CD4-positive, alpha-beta memory T cell (primary cell): Measurements from ENCODE around the gene RFX3. TPM values are rescaled to one million over a fixed set of nuclear protein-coding genes. Genes with fewer than 3 reads are reported as not detected.

Source experiments
- CTCF ChIA-PET: fragments of 350-600 bp; sonication (Branson Sonifier 250); formaldehyde crosslinking; loops from one replicate; lab custom pipeline; 2021; ENCODE audit warnings: inconsistent platforms; ENCODE audit not compliant: partially characterized antibody; lab: Charles Lee
- POLR2A ChIA-PET: fragments of 350-600 bp; sonication (Branson Sonifier 250); formaldehyde crosslinking; loops from one replicate; lab custom pipeline; 2021; ENCODE audit not compliant: partially characterized antibody; lab: Charles Lee
- DNase-seq, 5 donors: peaks; one replicate each; pipeline versions ENCODE4 v3.0.0 to v3.0.0-alpha.2; 2020 to 2022; ENCODE audit warnings: mixed read lengths in 1 of 5
- H3K27ac ChIP-seq: one replicate; pipeline ENCODE4 v1.7.0; 2013; ENCODE audit warnings: low read depth, low read length
- H3K27me3 ChIP-seq: 2 replicates; pipeline ENCODE4 v1.7.0; 2013; ENCODE audit warnings: mild to moderate bottlenecking, low read length, moderate library complexity; ENCODE audit not compliant: insufficient read depth
- H3K36me3 ChIP-seq: 2 replicates; pipeline ENCODE4 v1.7.0; 2013; ENCODE audit warnings: mild to moderate bottlenecking, low read length, moderate library complexity; ENCODE audit not compliant: insufficient read depth
- H3K4me1 ChIP-seq: 2 replicates; pipeline ENCODE4 v1.7.0; 2013; ENCODE audit warnings: mild to moderate bottlenecking, low read length, moderate library complexity; ENCODE audit not compliant: insufficient read depth
- H3K4me3 ChIP-seq, 2 donors: one replicate each; pipeline ENCODE4 v1.7.0; 2013; ENCODE audit warnings: low read length in 2 of 2, mild to moderate bottlenecking in 1 of 2
- H3K9me3 ChIP-seq, 2 donors: one replicate each; pipeline ENCODE4 v1.7.0; 2013; ENCODE audit warnings: low read length in 2 of 2, control low read depth in 1 of 2; ENCODE audit not compliant: control insufficient read depth in 1 of 2
- H3K27ac Mint-ChIP-seq, 7 donors: one replicate each; pipeline ENCODE4 v1.8.0; 2020 to 2021; ENCODE audit warnings: mixed read lengths in 7 of 7, mild to moderate bottlenecking in 6 of 7, inconsistent platforms in 3 of 7, moderate library complexity in 3 of 7
- H3K27me3 Mint-ChIP-seq, 2 donors: one replicate each; pipeline ENCODE4 v1.8.0; 2020 to 2021; ENCODE audit warnings: mixed read lengths in 2 of 2
- H3K36me3 Mint-ChIP-seq, 2 donors: one replicate each; pipeline ENCODE4 v1.8.0; 2020 to 2021; ENCODE audit warnings: mixed read lengths in 2 of 2, inconsistent platforms in 1 of 2, mild to moderate bottlenecking in 1 of 2
- H3K4me1 Mint-ChIP-seq, 4 donors: one replicate each; pipeline ENCODE4 v1.8.0; 2020 to 2021; ENCODE audit warnings: mixed read lengths in 4 of 4, mild to moderate bottlenecking in 1 of 4
- H3K4me3 Mint-ChIP-seq, 8 donors: one replicate each; pipeline ENCODE4 v1.8.0; 2020 to 2021; ENCODE audit warnings: mixed read lengths in 8 of 8, mild to moderate bottlenecking in 7 of 8, moderate library complexity in 6 of 8, inconsistent platforms in 3 of 8
- H3K9me3 Mint-ChIP-seq, 8 donors: one replicate each; pipeline ENCODE4 v1.8.0; 2020 to 2021; ENCODE audit warnings: mixed read lengths in 8 of 8, mild to moderate bottlenecking in 5 of 8, inconsistent platforms in 3 of 8, moderate library complexity in 1 of 8
- intact Hi-C: fragments of 100-400 bp; cut with micrococcal nuclease; formaldehyde crosslinking; loops from one replicate; pipeline ENCODE4 v1.15.1; 2023
- polyA plus RNA-seq, 2 donors: library from polyadenylated mRNA; unstranded; fragments of 300-500 nt; fragmentation: Illumina TruSeq; gene quantifications; one replicate each; pipeline ENCODE4 v1.2.3, GENCODE V29; 2021
- total RNA-seq, 2 experiments: library from RNA; stranded (reverse); gene quantifications; one replicate each; pipeline ENCODE4 v1.2.3, GENCODE V29; 2021

Gene RFX3
- total and polyA plus RNA-seq, 4 experiments from 2014 or later = 3.0 to 30.8 (median 16.5) TPM

DNA sequence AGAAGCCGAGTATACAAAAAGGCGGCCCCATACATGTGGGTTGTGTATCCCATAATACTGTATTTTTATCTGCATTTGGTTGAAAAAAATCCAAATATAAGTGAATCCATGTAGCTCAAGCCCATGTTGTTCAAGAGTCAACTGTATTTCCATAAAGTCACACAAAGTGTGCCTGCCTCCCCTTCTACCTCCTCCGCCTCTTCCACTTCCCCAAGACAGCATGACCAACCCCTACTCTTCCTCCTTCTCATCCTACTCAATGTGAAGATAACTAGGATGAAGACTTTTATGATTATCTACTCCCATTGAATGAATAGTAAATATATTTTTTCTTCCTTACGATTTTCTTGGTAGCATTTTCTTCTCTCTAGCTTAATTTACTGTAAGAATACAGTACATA is 92.7 kb downstream of the RFX3 start:
- ChIA-PET CTCF (interaction anchor here (1.0 kb wide), 1 partner anchor 8 kb away, joined by 3 read pairs; no protein-coding TSS in a partner anchor), POLR2A (no interaction called here)
- intact Hi-C loops = no loop called here
- Mint-ChIP-seq H3K27me3 (no peaks in the 10 kb centered on the region), H3K27ac (no peak overlapping the region), H3K4me1 (peaks cover 0 to 5% (median under 1%) of the 10 kb centered on the region in 4 donors), H3K9me3 (no peaks in the 10 kb centered on the region), H3K36me3 (peaks cover 7 to 34% of the 10 kb centered on the region in 2 donors), H3K4me3 (no peak overlapping the region)
- no peaks in the 10 kb centered on the region for H3K36me3 ChIP-seq
- no peaks in the 10 kb centered on the region for H3K9me3 ChIP-seq
- no peak for DNase-seq
- H3K27me3 ChIP-seq = no peaks in the 10 kb centered on the region
- no peak overlapping the region for H3K4me3 ChIP-seq
- H3K4me1 ChIP-seq = no peaks in the 10 kb centered on the region
- H3K27ac ChIP-seq = no peak overlapping the region

DNA sequence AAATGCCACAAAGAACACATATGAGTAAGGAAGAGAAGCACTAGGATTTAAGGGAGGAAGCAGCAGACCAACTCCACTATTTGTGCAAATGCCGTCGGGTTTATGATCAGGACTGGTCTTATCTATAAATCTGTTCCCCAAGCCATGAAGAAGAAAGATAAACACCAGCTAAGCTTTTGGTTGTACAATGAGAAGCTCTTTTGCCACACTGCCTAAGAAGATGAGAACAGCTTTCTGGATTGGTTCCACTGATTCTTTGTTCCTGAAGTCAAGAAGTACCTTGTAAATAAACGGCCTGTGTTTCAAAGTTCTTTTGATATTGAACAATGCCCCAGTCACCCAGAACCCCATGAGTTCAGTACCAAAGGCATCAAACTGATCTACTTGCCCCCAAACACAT is 93.9 kb downstream of the RFX3 start:
- H3K9me3 Mint-ChIP-seq = peaks cover 0 to 1% (median under 1%) of the 10 kb centered on the region in 8 donors
- Histone ChIP-seq H3K36me3 (no peaks in the 10 kb centered on the region), H3K9me3 (no peaks in the 10 kb centered on the region), H3K27me3 (no peaks in the 10 kb centered on the region), H3K27ac (no peak overlapping the region), H3K4me3 (no peak overlapping the region), H3K4me1 (no peaks in the 10 kb centered on the region)
- H3K4me3 Mint-ChIP-seq = no peak overlapping the region
- no peak for DNase-seq
- POLR2A ChIA-PET = no interaction called here
- H3K27ac Mint-ChIP-seq = peak overlapping the region in 1 of 7 donors; percentile 54
- peaks cover 0 to 5% (median 0%) of the 10 kb centered on the region in 4 donors for H3K4me1 Mint-ChIP-seq
- peaks cover 8 to 42% of the 10 kb centered on the region in 2 donors for H3K36me3 Mint-ChIP-seq
- intact Hi-C loops = no loop called here
- H3K27me3 Mint-ChIP-seq = no peaks in the 10 kb centered on the region
- CTCF ChIA-PET = interaction anchor here (1.1 to 1.5 kb wide), 2 partner anchors 9 to 191 kb away, joined by 3 read pairs; no protein-coding TSS in a partner anchor

DNA sequence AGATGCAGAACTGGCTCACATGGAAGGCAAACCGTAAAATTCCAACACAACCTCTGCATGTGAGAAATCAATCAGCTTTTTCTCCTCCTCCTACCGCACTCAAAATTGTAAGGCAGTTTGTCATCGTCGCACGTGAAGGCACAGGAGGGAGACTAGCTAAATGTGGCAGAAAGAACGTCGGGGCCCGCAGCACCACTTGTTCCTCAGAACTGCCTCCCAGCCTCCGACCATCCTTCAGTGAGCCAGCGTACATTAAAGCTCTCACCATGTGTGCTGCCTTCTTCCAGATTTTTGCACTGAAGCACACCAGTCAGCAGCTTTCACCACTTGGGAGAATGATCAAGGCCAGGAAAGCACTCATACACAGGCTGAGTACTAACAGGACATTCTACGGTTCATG is 105.9 kb downstream of the RFX3 start:
- intact Hi-C loops = no loop called here
- H3K27me3 ChIP-seq = no peaks in the 10 kb centered on the region
- DNase-seq = peak in 1 of 5 donors; percentile 30
- H3K4me3 ChIP-seq = no peak overlapping the region
- Mint-ChIP-seq H3K4me1 (peaks cover 0 to 7% (median 4%) of the 10 kb centered on the region in 4 donors), H3K36me3 (peaks cover 5 to 19% of the 10 kb centered on the region in 2 donors), H3K27ac (no peak overlapping the region), H3K4me3 (no peak overlapping the region), H3K27me3 (no peaks in the 10 kb centered on the region), H3K9me3 (peaks cover 0 to 2% (median 0%) of the 10 kb centered on the region in 8 donors)
- H3K36me3 ChIP-seq = no peaks in the 10 kb centered on the region
- no peaks in the 10 kb centered on the region for H3K4me1 ChIP-seq
- CTCF ChIA-PET = no interaction called here
- no peaks in the 10 kb centered on the region for H3K9me3 ChIP-seq
- H3K27ac ChIP-seq = no peak overlapping the region
- POLR2A ChIA-PET = no interaction called here

DNA sequence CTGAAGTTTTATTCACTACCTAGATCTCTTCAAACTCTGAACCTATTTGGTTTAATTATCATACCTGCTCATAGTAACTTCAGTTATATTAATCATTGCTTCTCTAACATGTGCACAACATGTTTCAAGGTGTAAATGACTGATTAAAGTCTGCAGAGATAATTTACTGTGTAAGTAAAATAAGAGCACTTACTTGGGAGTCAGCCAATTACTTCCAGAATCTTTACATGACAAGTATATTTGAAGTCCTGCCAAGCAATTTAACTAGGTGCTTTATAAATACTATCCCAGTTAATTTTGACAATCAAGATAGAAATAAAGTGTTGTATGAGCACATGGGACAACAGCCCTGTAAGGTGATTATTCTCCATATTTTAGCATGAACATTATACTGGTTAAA is 109.9 kb downstream of the RFX3 start:
- no peak overlapping the region for H3K4me3 Mint-ChIP-seq
- H3K9me3 ChIP-seq = no peaks in the 10 kb centered on the region
- no peaks in the 10 kb centered on the region for H3K27me3 ChIP-seq
- intact Hi-C loops = no loop called here
- DNase-seq = no peak
- H3K27ac Mint-ChIP-seq = no peak overlapping the region
- no peak overlapping the region for H3K27ac ChIP-seq
- peaks cover 0 to 4% (median 0%) of the 10 kb centered on the region in 4 donors for H3K4me1 Mint-ChIP-seq
- ChIA-PET POLR2A (no interaction called here), CTCF (no interaction called here)
- no peaks in the 10 kb centered on the region for H3K4me1 ChIP-seq
- H3K4me3 ChIP-seq = no peak overlapping the region
- H3K9me3 Mint-ChIP-seq = no peaks in the 10 kb centered on the region
- no peaks in the 10 kb centered on the region for H3K27me3 Mint-ChIP-seq
- H3K36me3 Mint-ChIP-seq = peaks cover 1 to 8% of the 10 kb centered on the region in 2 donors
- no peaks in the 10 kb centered on the region for H3K36me3 ChIP-seq

DNA sequence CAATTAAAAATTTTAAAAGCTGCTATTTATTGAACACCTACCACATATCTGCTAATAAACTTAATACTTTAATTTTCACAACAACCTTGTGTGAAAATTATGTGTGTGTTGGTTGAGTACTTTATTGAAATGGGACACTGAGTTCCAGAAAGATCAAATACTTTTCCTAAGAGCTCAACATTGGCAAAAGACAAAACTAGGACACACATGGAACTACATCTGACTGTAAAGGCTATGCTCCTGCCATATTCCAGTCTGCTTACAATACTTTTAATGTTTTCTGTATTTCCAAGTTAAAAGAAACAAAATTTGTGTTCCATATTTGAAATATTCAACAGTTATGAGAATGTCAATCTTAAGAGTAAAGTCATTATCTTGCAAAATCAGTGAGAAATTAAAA is 111.8 kb downstream of the RFX3 start:
- Mint-ChIP-seq H3K4me3 (no peak overlapping the region), H3K36me3 (peaks cover 0 to 4% of the 10 kb centered on the region in 2 donors), H3K27ac (no peak overlapping the region), H3K27me3 (no peaks in the 10 kb centered on the region), H3K9me3 (no peaks in the 10 kb centered on the region), H3K4me1 (peaks cover 0 to 5% (median 0%) of the 10 kb centered on the region in 4 donors)
- CTCF ChIA-PET = interaction anchor here (1.0 kb wide), 1 partner anchor 27 kb away, joined by 3 read pairs; no protein-coding TSS in a partner anchor
- Histone ChIP-seq H3K4me3 (no peak overlapping the region), H3K4me1 (no peaks in the 10 kb centered on the region), H3K27ac (no peak overlapping the region), H3K9me3 (no peaks in the 10 kb centered on the region), H3K27me3 (no peaks in the 10 kb centered on the region), H3K36me3 (no peaks in the 10 kb centered on the region)
- DNase-seq = no peak
- intact Hi-C loops = no loop called here
- POLR2A ChIA-PET = no interaction called here

DNA sequence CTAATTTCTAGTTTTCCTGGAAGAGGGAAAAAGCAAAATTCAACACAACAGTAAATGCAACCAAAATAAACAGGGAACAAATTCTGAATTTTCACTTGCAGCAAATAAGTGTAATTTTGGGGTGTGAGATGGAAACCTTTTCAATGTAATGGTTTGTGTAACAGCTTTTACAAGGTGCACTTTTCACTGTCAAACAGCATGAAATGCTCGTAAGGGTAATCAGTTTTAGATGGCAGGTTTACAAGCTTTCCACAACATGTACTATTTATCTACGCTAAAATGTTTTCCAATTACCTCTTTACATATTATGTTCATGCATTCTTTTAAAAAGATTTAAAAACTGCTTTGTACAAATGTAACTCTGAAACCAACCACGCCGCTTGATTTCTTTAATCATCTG is 115.3 kb downstream of the RFX3 start:
- ChIA-PET CTCF (no interaction called here), POLR2A (no interaction called here)
- intact Hi-C loops = no loop called here
- H3K36me3 Mint-ChIP-seq = no peaks in the 10 kb centered on the region
- Histone ChIP-seq H3K36me3 (no peaks in the 10 kb centered on the region), H3K27ac (no peak overlapping the region), H3K4me3 (no peak overlapping the region), H3K9me3 (no peaks in the 10 kb centered on the region), H3K27me3 (no peaks in the 10 kb centered on the region), H3K4me1 (no peaks in the 10 kb centered on the region)
- H3K27me3 Mint-ChIP-seq = no peaks in the 10 kb centered on the region
- no peak overlapping the region for H3K27ac Mint-ChIP-seq
- no peak for DNase-seq
- no peaks in the 10 kb centered on the region for H3K9me3 Mint-ChIP-seq
- peaks cover 0 to 9% (median 4%) of the 10 kb centered on the region in 4 donors for H3K4me1 Mint-ChIP-seq
- no peak overlapping the region for H3K4me3 Mint-ChIP-seq

DNA sequence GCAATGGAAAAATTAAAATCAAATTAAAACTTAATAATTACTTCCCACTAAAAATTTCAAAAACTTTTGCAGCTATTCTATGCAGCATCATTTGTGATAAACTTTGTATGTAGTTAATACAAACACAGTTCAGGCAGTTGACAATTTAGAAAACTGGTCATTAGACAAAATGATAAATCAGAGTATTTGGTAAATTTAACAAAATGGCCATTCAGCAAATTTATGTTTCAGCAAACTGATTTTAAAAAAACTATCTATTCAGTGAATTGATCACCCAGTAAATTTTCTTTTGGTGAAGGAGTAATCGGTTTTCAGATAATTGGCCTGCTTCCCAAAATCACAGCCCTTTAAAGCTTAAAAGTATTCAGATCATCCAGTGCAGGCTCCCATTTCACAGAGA is 116.3 kb downstream of the RFX3 start:
- DNase-seq = no peak
- Histone ChIP-seq H3K27me3 (no peaks in the 10 kb centered on the region), H3K4me3 (no peak overlapping the region), H3K4me1 (no peaks in the 10 kb centered on the region), H3K36me3 (no peaks in the 10 kb centered on the region), H3K9me3 (no peaks in the 10 kb centered on the region), H3K27ac (no peak overlapping the region)
- Mint-ChIP-seq H3K9me3 (no peaks in the 10 kb centered on the region), H3K36me3 (no peaks in the 10 kb centered on the region), H3K4me3 (no peak overlapping the region), H3K27me3 (no peaks in the 10 kb centered on the region), H3K4me1 (peaks cover 2 to 11% (median 7%) of the 10 kb centered on the region in 4 donors), H3K27ac (no peak overlapping the region)
- CTCF ChIA-PET = interaction anchor here (0.6 kb wide), 1 partner anchor 76 kb away, joined by 3 read pairs; no protein-coding TSS in a partner anchor
- POLR2A ChIA-PET = no interaction called here
- intact Hi-C loops = no loop called here
